Tibial nerve (tissue), 4 donors: ENCODE data around the gene DNMT3A. TPM values are rescaled to one million over a fixed set of nuclear protein-coding genes. Genes with fewer than 3 reads are reported as not detected.

ENCODE experiments used
- DNase-seq, 2 donors: peaks; one replicate each; pipeline ENCODE4 v3.0.0-alpha.2; 2019; ENCODE audit warnings: low spot score in 2 of 2
- H3K27ac ChIP-seq, 4 donors: fragments of 200-600 bp; sonication (generic) in 3 of 4; one replicate each; pipeline ENCODE4 v1.5.1; 2017 to 2019; ENCODE audit warnings: mild to moderate bottlenecking in 1 of 4
- H3K27me3 ChIP-seq, 2 donors: fragments of 200-600 bp; sonication (generic) in 1 of 2; one replicate each; pipeline versions ENCODE4 v1.5.1 to v1.6.0; 2017 to 2019
- H3K36me3 ChIP-seq, 3 donors: fragments of 200-600 bp; sonication (generic); one replicate each; pipeline ENCODE4 v1.5.1; 2018 to 2019
- H3K4me1 ChIP-seq, 4 donors: fragments of 200-600 bp; sonication (generic) in 3 of 4; one replicate each; pipeline ENCODE4 v1.5.1; 2017 to 2019
- H3K4me3 ChIP-seq, 4 donors: fragments of 200-600 bp; sonication (generic) in 3 of 4; one replicate each; pipeline ENCODE4 v1.5.1; 2017 to 2019; ENCODE audit warnings: mild to moderate bottlenecking in 1 of 4, moderate library complexity in 1 of 4
- H3K9me3 ChIP-seq, 4 donors: fragments of 200-600 bp; sonication (generic) in 3 of 4; one replicate each; pipeline ENCODE4 v1.5.1; 2017 to 2019
- CTCF ChIP-seq, 5 experiments: fragments of 200-600 bp in 3 of 5; fragments of 450-650 bp in 2 of 5; sonication (generic) in 3 of 5; IDR thresholded peaks; one replicate each; pipeline ENCODE4 v1.5.1; 2016 to 2019; ENCODE audit warnings: antibody characterized with exemption in 5 of 5, mild to moderate bottlenecking in 3 of 5, moderate library complexity in 2 of 5
- EP300 ChIP-seq, 2 donors: sonication (generic); formaldehyde crosslinking; IDR thresholded peaks; one replicate each; pipeline ENCODE4 v1.6.1; 2017; ENCODE audit warnings: antibody characterized with exemption in 2 of 2, mild to moderate bottlenecking in 1 of 2
- POLR2A ChIP-seq, 2 donors: fragments of 450-650 bp; IDR thresholded peaks; one replicate each; pipeline ENCODE4 v1.6.1; 2017; ENCODE audit warnings: antibody characterized with exemption in 2 of 2, mild to moderate bottlenecking in 2 of 2, moderate library complexity in 2 of 2
- WGBS, 2 donors: methylation state at CpG; one replicate each; pipeline ENCODE4 v1.1.5; 2018; 5-methylcytosine and 5-hydroxymethylcytosine counted together
- total RNA-seq, 4 donors: library from RNA; depleted of rRNA; stranded (reverse); fragments of >200 nt; gene quantifications; one replicate each; pipeline ENCODE4 v1.1.0, GENCODE V29; 2016

DNMT3A gene
- total RNA-seq, 4 donors from 2014 or later: 17.4 to 28.4 (median 25.0) TPM

DNA sequence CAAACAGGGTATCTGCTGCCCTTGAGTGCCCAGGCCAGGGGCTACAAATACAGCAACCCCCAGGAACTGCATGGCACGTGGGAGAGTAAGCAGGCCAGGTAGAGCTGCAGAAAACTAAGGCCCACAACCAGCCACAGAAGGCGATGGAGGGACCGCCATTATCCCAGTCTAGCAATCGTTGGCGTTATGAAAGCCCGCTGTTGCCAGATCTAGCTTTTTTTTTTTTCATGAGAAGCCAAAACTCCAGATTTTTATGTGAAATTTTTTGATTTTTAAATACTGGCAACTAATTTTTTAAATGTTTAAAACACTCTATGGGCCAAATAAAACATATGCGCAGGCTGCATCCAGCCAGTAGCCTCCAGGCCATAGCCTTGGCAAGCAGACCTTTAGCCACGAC, 59.8 kb downstream of the DNMT3A start:
- H3K9me3 ChIP-seq: no peaks in the 10 kb centered on the region
- H3K4me1 ChIP-seq: peaks cover 0 to 70% (median 24%) of the 10 kb centered on the region in 4 donors
- H3K36me3 ChIP-seq: peaks cover 0 to 44% (median 0%) of the 10 kb centered on the region in 3 donors
- TF ChIP-seq POLR2A (IDR thresholded peaks at IDR 0.05): no peak
- TF ChIP-seq EP300 (IDR thresholded peaks at IDR 0.05): no peak
- TF ChIP-seq CTCF (IDR thresholded peaks at IDR 0.05): no peak
- H3K4me3 ChIP-seq: no peak overlapping the region
- no peak for DNase-seq
- H3K27ac ChIP-seq: peak overlapping the region in 2 of 4 donors; percentile 54 to 61
- WGBS, 2 donors: 82 to 88% methylated on average over 8 of the region's 8 CpGs
- H3K27me3 ChIP-seq: no peaks in the 10 kb centered on the region

GRCh38 chr2:25281522-25281921, 60.2 kb downstream of the DNMT3A start:
- no peak overlapping the region for H3K4me3 ChIP-seq
- H3K9me3 ChIP-seq: no peaks in the 10 kb centered on the region
- H3K27me3 ChIP-seq: no peaks in the 10 kb centered on the region
- no peak for DNase-seq
- H3K27ac ChIP-seq: peak overlapping the region in 2 of 4 donors; percentile 54 to 61
- TF ChIP-seq POLR2A (IDR thresholded peaks at IDR 0.05) (no peak), CTCF (IDR thresholded peaks at IDR 0.05) (no peak), EP300 (IDR thresholded peaks at IDR 0.05) (no peak)
- H3K4me1 ChIP-seq: peaks cover 0 to 73% (median 24%) of the 10 kb centered on the region in 4 donors
- WGBS, 2 donors: 58 to 64% methylated on average over 5 of the region's 5 CpGs
- H3K36me3 ChIP-seq: peaks cover 0 to 44% (median 0%) of the 10 kb centered on the region in 3 donors

DNA sequence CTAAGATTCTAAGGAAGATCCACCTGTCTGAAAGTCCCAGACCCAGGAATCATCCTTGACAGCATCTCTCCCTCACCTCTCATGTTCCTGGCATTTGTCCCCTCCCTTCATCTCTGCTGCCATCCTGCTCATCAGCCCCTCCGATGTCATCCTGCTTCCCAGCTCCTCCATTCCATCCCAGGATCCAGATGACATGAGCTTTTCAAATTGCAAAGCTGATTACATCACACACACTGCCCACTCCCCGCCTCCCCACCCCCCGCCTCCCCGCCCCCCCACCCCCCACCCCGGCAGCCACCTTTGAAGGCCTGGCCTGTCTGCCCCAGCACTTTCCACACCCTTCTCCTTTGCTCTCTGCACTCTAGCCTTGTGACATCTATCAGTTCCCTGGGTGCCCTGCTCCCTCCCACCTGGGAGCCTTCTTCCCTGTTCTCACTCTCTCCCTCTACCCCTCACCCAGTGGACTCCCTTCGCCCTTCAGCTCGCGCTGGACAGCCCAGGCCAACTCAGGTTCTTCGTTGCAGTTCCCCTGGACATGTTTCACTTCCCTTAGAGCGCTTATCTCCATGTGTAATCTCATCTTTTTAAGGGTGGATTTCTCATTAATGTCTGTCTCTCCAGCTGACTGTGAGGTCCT, 61.6 kb downstream of the DNMT3A start:
- DNase-seq: no peak
- peaks cover 0 to 73% (median 29%) of the 10 kb centered on the region in 4 donors for H3K4me1 ChIP-seq
- no peaks in the 10 kb centered on the region for H3K9me3 ChIP-seq
- H3K27me3 ChIP-seq: no peaks in the 10 kb centered on the region
- peak overlapping the region in 2 of 4 donors; percentile 87 to 93 for H3K27ac ChIP-seq
- H3K36me3 ChIP-seq: peaks cover 0 to 41% (median 0%) of the 10 kb centered on the region in 3 donors
- WGBS, 2 donors: 66 to 70% methylated on average over 10 of the region's 10 CpGs
- TF ChIP-seq CTCF (IDR thresholded peaks at IDR 0.05): no peak
- TF ChIP-seq EP300 (IDR thresholded peaks at IDR 0.05): no peak
- no peak for TF ChIP-seq POLR2A (IDR thresholded peaks at IDR 0.05)
- H3K4me3 ChIP-seq: no peak overlapping the region

DNA sequence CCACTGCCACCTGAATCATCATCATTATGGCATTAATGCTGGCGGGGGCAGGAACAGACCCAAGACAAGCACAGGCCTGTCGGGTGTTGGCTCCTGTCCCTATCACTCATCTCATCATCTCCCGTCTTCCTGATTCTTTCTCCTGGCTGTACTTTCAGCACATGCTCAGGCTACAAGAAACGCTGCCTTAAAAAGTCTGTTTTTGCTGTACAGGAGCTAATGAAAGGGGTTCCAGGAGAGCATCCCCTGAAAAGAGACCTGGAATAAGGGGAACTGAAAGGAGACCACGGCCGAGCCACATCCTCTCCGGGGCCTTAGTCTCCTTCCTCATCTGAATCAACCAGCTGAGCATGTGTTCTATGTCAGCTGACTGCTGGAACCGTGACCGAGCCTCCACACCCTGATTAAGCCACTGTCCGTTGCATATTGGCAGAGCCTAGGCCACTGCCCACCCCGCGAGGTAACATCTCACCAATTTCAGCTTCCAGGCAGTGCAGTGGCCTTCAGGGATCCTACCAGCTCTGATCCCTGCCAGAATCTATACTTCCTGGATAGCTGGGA, 62.6 kb downstream of the DNMT3A start:
- 51 to 57% methylated on average over 12 of the region's 12 CpGs for WGBS, 2 donors
- DNase-seq: peak; percentile 61 to 75

More for the DNA sequence above, 62.6 kb downstream of the DNMT3A start:
- TF ChIP-seq CTCF (IDR thresholded peaks at IDR 0.05): no peak
- peak in 1 of 2 donors; percentile 69 for TF ChIP-seq EP300 (IDR thresholded peaks at IDR 0.05)
- Histone ChIP-seq H3K27me3 (no peaks in the 10 kb centered on the region), H3K9me3 (no peaks in the 10 kb centered on the region), H3K36me3 (peaks cover 0 to 35% (median 0%) of the 10 kb centered on the region in 3 donors), H3K4me3 (no peak overlapping the region), H3K27ac (peak overlapping the region; percentile 42 to 93 (median 84)), H3K4me1 (peaks cover 0 to 78% (median 32%) of the 10 kb centered on the region in 4 donors)
